Heart left ventricle (tissue), 13 donors: ENCODE results near the gene ADGRB3.

Source experiments
- CTCF ChIP-seq, 12 donors: fragments of 200-600 bp; sonication (generic) in 4 of 12; IDR thresholded peaks; one replicate each; pipeline versions ENCODE4 v1.5.0 to v1.8.0; 2018 to 2022; ENCODE audit warnings: antibody characterized with exemption in 12 of 12, mild to moderate bottlenecking in 5 of 12
- POLR2A ChIP-seq, 2 donors: fragments of 450-650 bp; IDR thresholded peaks; one replicate each; pipeline ENCODE4 v1.6.1; 2017; ENCODE audit warnings: antibody characterized with exemption in 2 of 2, mild to moderate bottlenecking in 2 of 2, moderate library complexity in 2 of 2
- donor health status: ischemic (EF 13 %, LVEDD 7.1; RV severe dilation, severe dysfunction).
- donor health status: DM: no; HTN: yes; CAD: no.
- donor health status: DM: no; HTN: no; CAD: no.
- donor health status: ischemic (EF 25% LVEDD 6.9; RV normal size, moderate dysfunction).
- donor health status: ischemic (EF 25% LVEDD 5.7; RV mildly dilated, moderate dysfunction).
- donor health status: ischemic (EF 35%, LVEDD 5.7; RV mildly dilated, moderate dysfunction).
- donor health status: nonischemic (EF 11% LVEDD 7.7; RV severe dilation, severe dysfunction).
- donor health status: DM: yes; HTN: yes; CAD: no.
- donor health status: PGD.
- donor health status: ischemic (EF 29% LVEDD 5.4; RV normal size, mild dysfunction).
- donor health status: nonischemic (EF 23%, LVEDD 6.1; RV moderate dilation, normal function).

GRCh38 chr6:69265090-69265489 lies 630.0 kb downstream of the ADGRB3 start:
- TF ChIP-seq CTCF (IDR thresholded peaks at IDR 0.05) (no peak), POLR2A (IDR thresholded peaks at IDR 0.05) (no peak)
